Breast epithelium (tissue), 3 donors: ENCODE results near the gene FAM221B.

Experiments used
- POLR2A ChIP-seq: fragments of 450-650 bp; IDR thresholded peaks from one replicate; pipeline ENCODE4 v1.6.1; 2016; ENCODE audit warnings: antibody characterized with exemption, mild to moderate bottlenecking, moderate library complexity
- POLR2AphosphoS5 ChIP-seq, 3 donors: sonication (generic); formaldehyde crosslinking; IDR thresholded peaks; one replicate each; pipeline ENCODE4 v1.6.1; 2017; ENCODE audit warnings: antibody characterized with exemption in 3 of 3
- TF ChIP-seq, protein P1 (sequence below), 3 donors: fragments of 450-650 bp; IDR thresholded peaks; one replicate each; pipeline ENCODE4 v1.5.1; 2016 to 2017; ENCODE audit warnings: antibody characterized with exemption in 3 of 3, mild to moderate bottlenecking in 3 of 3, moderate library complexity in 3 of 3

DNA sequence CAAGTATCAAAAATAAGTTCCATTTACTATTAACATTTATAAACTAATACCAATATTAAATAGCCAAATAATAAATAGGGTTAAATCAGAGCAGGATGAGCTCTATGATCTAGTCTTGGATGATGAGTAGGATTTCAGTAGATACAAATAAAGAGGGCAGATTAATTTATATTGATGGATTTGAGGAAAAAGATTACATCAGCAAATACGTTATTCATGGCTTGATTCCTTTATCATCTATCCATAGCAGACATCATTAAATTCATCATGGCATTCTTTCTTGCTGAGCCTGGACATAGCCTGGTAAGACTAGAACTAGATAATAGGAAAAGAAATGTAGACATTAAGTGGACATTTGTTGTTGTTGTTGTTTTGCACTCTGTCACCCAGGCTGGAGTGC is 61.1 kb downstream of the FAM221B start:
- TF ChIP-seq, protein P1, sequence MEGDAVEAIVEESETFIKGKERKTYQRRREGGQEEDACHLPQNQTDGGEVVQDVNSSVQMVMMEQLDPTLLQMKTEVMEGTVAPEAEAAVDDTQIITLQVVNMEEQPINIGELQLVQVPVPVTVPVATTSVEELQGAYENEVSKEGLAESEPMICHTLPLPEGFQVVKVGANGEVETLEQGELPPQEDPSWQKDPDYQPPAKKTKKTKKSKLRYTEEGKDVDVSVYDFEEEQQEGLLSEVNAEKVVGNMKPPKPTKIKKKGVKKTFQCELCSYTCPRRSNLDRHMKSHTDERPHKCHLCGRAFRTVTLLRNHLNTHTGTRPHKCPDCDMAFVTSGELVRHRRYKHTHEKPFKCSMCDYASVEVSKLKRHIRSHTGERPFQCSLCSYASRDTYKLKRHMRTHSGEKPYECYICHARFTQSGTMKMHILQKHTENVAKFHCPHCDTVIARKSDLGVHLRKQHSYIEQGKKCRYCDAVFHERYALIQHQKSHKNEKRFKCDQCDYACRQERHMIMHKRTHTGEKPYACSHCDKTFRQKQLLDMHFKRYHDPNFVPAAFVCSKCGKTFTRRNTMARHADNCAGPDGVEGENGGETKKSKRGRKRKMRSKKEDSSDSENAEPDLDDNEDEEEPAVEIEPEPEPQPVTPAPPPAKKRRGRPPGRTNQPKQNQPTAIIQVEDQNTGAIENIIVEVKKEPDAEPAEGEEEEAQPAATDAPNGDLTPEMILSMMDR (IDR thresholded peaks at IDR 0.05) = no peak
- no peak for TF ChIP-seq POLR2AphosphoS5 (IDR thresholded peaks at IDR 0.05)
- no peak for TF ChIP-seq POLR2A
